ENCODE measurements around the gene CHCHD5.
A peak's percentile ranks its signal among the peaks of the same experiment; 100 is the strongest.
"Not testable (repeated sequence)": the region's sequence is repeated elsewhere in the genome, so short reads cannot be mapped to it uniquely, and the experiment has no call there.

The CHCHD5 gene

DNA sequence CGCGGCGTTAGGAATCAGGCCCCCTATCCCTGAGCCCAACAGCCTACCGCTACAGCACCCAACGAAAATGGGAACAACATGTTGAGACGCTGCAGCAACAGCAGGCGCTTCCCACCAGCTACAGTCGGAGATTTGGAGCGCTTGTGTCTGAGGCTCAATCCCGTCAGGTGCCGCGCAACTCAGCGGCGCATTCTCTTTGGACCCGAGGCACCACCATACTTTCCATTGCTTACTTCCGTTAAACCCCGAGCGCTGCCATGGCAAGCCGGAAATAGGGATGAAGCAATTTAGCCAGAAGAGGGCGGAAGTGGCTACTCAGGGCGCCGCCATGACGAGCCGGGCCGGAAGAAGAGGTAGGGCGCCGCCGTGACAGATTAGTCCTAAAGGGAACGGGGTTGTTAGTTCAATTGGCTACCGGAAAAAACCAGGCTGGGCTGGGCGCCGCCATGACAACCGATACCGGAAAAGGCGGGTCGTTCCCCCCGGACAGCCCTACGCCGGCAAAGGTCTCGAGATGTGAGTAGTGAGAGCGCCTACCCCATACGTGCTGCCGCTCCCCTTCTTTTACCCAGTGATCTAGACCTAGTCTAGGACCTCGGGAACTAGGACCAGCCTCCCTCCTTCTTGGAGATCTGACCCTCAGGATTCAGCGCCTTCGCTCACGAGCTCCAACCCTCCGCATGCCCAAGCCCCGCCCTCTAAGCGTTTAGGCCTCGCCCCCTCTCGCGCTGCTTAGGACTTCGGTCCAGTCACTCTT lies at the start of gene CHCHD5:
Gene CHCHD5, plus strand, starts transcription at position 476 of the 757 bp plus-strand sequence. Its CDS starts 39 bp downstream, at position 515.
- Histone ChIP-seq H3K27me3 (ENCODE audit: control insufficient read depth, low read length) (no peaks in the 10 kb centered on the region), H3K36me3 (ENCODE audit: control insufficient read depth, low read length) (peaks cover 14% of the 10 kb centered on the region), H3K79me2 (ENCODE audit: control insufficient read depth, low read length) (peaks cover 29% of the 10 kb centered on the region), H4K20me1 (ENCODE audit: control insufficient read depth, insufficient read depth, low read depth, low read length) (no peaks in the 10 kb centered on the region), H3K9me3 (ENCODE audit: control insufficient read depth, insufficient read depth, low read length) (no peaks in the 10 kb centered on the region), H3K4me1 (ENCODE audit: control insufficient read depth, low read length) (peaks cover 33% of the 10 kb centered on the region), H3K4me2 (ENCODE audit: low read length) (peak within 1 kb of the TSS; percentile 82), H3K4me3 (ENCODE audit: low read length) (peak within 1 kb of the TSS; percentile 82), H3K27ac (ENCODE audit: low read depth, low read length) (peak within 1 kb of the TSS; percentile 85), H3F3A (ENCODE audit: control insufficient read depth, insufficient read depth) (peaks cover 33% of the 10 kb centered on the region), H3K9me2 (replicated peaks; ENCODE audit: control insufficient read depth, low read length) (no peaks in the 10 kb centered on the region)
- no peak for TF ChIP-seq EZH2phosphoT487 (IDR thresholded peaks at IDR 0.05; ENCODE audit: borderline replicate concordance, low read length)
- TF ChIP-seq, protein P1, sequence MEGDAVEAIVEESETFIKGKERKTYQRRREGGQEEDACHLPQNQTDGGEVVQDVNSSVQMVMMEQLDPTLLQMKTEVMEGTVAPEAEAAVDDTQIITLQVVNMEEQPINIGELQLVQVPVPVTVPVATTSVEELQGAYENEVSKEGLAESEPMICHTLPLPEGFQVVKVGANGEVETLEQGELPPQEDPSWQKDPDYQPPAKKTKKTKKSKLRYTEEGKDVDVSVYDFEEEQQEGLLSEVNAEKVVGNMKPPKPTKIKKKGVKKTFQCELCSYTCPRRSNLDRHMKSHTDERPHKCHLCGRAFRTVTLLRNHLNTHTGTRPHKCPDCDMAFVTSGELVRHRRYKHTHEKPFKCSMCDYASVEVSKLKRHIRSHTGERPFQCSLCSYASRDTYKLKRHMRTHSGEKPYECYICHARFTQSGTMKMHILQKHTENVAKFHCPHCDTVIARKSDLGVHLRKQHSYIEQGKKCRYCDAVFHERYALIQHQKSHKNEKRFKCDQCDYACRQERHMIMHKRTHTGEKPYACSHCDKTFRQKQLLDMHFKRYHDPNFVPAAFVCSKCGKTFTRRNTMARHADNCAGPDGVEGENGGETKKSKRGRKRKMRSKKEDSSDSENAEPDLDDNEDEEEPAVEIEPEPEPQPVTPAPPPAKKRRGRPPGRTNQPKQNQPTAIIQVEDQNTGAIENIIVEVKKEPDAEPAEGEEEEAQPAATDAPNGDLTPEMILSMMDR (IDR thresholded peaks at IDR 0.05; ENCODE audit: low read depth, low read length, poor library complexity, severe bottlenecking), result no peak

DNA sequence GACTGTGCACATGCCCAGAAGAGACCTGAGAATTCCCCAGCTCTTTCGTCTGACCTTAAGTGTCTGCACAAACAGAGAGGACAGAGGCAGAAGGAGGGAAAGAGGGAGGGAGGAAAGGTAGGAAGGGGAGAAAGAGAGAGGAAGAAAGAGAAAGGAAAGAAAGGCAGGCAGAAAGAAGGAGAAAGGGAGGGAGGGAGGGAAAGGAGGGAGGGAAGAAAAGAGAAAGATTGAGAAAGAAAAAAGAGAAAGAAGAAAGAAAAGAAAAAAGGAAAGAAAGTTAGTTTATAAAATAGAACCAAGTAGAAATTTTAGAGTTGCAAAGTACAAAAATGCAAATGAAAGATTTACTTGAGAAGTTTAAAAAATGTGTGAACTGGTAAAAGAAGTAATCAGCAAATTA lies 49.6 kb upstream of the CHCHD5 start:
- Histone ChIP-seq H3K4me1 (ENCODE audit: control insufficient read depth, low read length) (no peaks in the 10 kb centered on the region), H4K20me1 (ENCODE audit: control insufficient read depth, insufficient read depth, low read depth, low read length) (no peaks in the 10 kb centered on the region), H3K27ac (ENCODE audit: low read depth, low read length) (no peak overlapping the region), H3K9me2 (replicated peaks; ENCODE audit: control insufficient read depth, low read length) (no peaks in the 10 kb centered on the region), H3F3A (ENCODE audit: control insufficient read depth, insufficient read depth) (peaks cover 10% of the 10 kb centered on the region), H3K79me2 (ENCODE audit: control insufficient read depth, low read length) (no peaks in the 10 kb centered on the region), H3K4me3 (ENCODE audit: low read length) (no peak overlapping the region), H3K36me3 (ENCODE audit: control insufficient read depth, low read length) (peaks cover 29% of the 10 kb centered on the region), H3K27me3 (ENCODE audit: control insufficient read depth, low read length) (no peaks in the 10 kb centered on the region), H3K4me2 (ENCODE audit: low read length) (no peak overlapping the region), H3K9me3 (ENCODE audit: control insufficient read depth, insufficient read depth, low read length) (no peaks in the 10 kb centered on the region)
- TF ChIP-seq, protein P1 (IDR thresholded peaks at IDR 0.05; ENCODE audit: low read depth, low read length, poor library complexity, severe bottlenecking), result no peak
- TF ChIP-seq EZH2phosphoT487 (IDR thresholded peaks at IDR 0.05; ENCODE audit: borderline replicate concordance, low read length), result no peak

GRCh38 chr2:112536665-112537064 lies 47.7 kb upstream of the CHCHD5 start:
- Histone ChIP-seq H3K4me1 (ENCODE audit: control insufficient read depth, low read length) (peaks cover 10% of the 10 kb centered on the region), H3K36me3 (ENCODE audit: control insufficient read depth, low read length) (peaks cover 15% of the 10 kb centered on the region), H3F3A (ENCODE audit: control insufficient read depth, insufficient read depth) (peaks cover 15% of the 10 kb centered on the region)
- not testable (repeated sequence) for H3K27me3 ChIP-seq (ENCODE audit: control insufficient read depth, low read length); H3K4me3 ChIP-seq (ENCODE audit: low read length); H3K79me2 ChIP-seq (ENCODE audit: control insufficient read depth, low read length); H3K9me2 ChIP-seq (replicated peaks; ENCODE audit: control insufficient read depth, low read length); H4K20me1 ChIP-seq (ENCODE audit: control insufficient read depth, insufficient read depth, low read depth, low read length); H3K9me3 ChIP-seq (ENCODE audit: control insufficient read depth, insufficient read depth, low read length); H3K27ac ChIP-seq (ENCODE audit: low read depth, low read length); H3K4me2 ChIP-seq (ENCODE audit: low read length)

- no peak overlapping the region for H3K4me3 ChIP-seq (ENCODE audit: low read length)
- no peak overlapping the region for H3K4me2 ChIP-seq (ENCODE audit: low read length)
- no peaks in the 10 kb centered on the region for H3K9me2 ChIP-seq (replicated peaks; ENCODE audit: control insufficient read depth, low read length)
- no peak for TF ChIP-seq EZH2phosphoT487 (IDR thresholded peaks at IDR 0.05; ENCODE audit: borderline replicate concordance, low read length)
- TF ChIP-seq, protein P1 (IDR thresholded peaks at IDR 0.05; ENCODE audit: low read depth, low read length, poor library complexity, severe bottlenecking), result no peak
- peaks cover 5% of the 10 kb centered on the region; the same call in 1 of the 2 replicates for H4K20me1 ChIP-seq (ENCODE audit: control insufficient read depth, insufficient read depth, low read depth, low read length)
- no peak overlapping the region for H3K27ac ChIP-seq (ENCODE audit: low read depth, low read length)
- peaks cover 32% of the 10 kb centered on the region for H3K79me2 ChIP-seq (ENCODE audit: control insufficient read depth, low read length)
- H3K36me3 ChIP-seq (ENCODE audit: control insufficient read depth, low read length), result peaks cover 16% of the 10 kb centered on the region
- H3K27me3 ChIP-seq (ENCODE audit: control insufficient read depth, low read length), result no peaks in the 10 kb centered on the region
- H3K4me1 ChIP-seq (ENCODE audit: control insufficient read depth, low read length), result peaks cover 15% of the 10 kb centered on the region
- H3K9me3 ChIP-seq (ENCODE audit: control insufficient read depth, insufficient read depth, low read length), result no peaks in the 10 kb centered on the region
- H3F3A ChIP-seq (ENCODE audit: control insufficient read depth, insufficient read depth), result peaks cover 15% of the 10 kb centered on the region
Observed at GRCh38 chr2:112539306-112539705, 45.1 kb upstream of the CHCHD5 start.

All from DOHH2 (cell line).